Transverse colon (tissue), 4 donors: ENCODE results near the gene CCNT1.

Source experiments
- CTCF ChIP-seq, 5 experiments: fragments of 200-600 bp in 3 of 5; fragments of 450-650 bp in 2 of 5; sonication (generic) in 3 of 5; IDR thresholded peaks; 1 replicate in 2 of 5; 2 replicates in 3 of 5; pipeline ENCODE4 v1.5.1; 2016 to 2017; ENCODE audit warnings: antibody characterized with exemption in 5 of 5, inconsistent platforms in 3 of 5, mild to moderate bottlenecking in 2 of 5, moderate library complexity in 1 of 5
- EP300 ChIP-seq: sonication (generic); formaldehyde crosslinking; IDR thresholded peaks from one replicate; pipeline ENCODE4 v1.6.1; 2017; ENCODE audit warnings: antibody characterized with exemption, low read depth
- POLR2A ChIP-seq: fragments of 450-650 bp; IDR thresholded peaks from one replicate; pipeline ENCODE4 v1.6.1; 2016; ENCODE audit warnings: antibody characterized with exemption, mild to moderate bottlenecking, moderate library complexity
- POLR2AphosphoS5 ChIP-seq, 3 donors: sonication (generic); formaldehyde crosslinking; IDR thresholded peaks; one replicate each; pipeline ENCODE4 v1.6.1; 2016; ENCODE audit warnings: antibody characterized with exemption in 3 of 3

GRCh38 chr12:48686615-48687334, 29.7 kb downstream of the CCNT1 start:
- TF ChIP-seq EP300, result no peak
- no peak for TF ChIP-seq CTCF (IDR thresholded peaks at IDR 0.05)
- no peak for TF ChIP-seq POLR2A
- TF ChIP-seq POLR2AphosphoS5 (IDR thresholded peaks at IDR 0.05), result no peak
